Colon (tissue), 2 donors: ENCODE results near the gene TBC1D7.

Experiments used
- FAIRE-seq: peaks from 2 replicates; lab custom pipeline; 2012; peaks lifted over from hg19 to GRCh38; lab: Jason Lieb, UNC
- donor health status: control.
- donor health status: control.

The TBC1D7 gene

GRCh38 chr6:13318821-13319220, 9.5 kb downstream of the TBC1D7 start:
- FAIRE-seq, result no peak

- no peak for FAIRE-seq
Measured at GRCh38 chr6:13315896-13316295, 12.4 kb downstream of the TBC1D7 start.

GRCh38 chr6:13314806-13315205, 13.5 kb downstream of the TBC1D7 start:
- FAIRE-seq, result no peak

- FAIRE-seq, result no peak
Measured at GRCh38 chr6:13311155-13311554, 17.2 kb downstream of the TBC1D7 start.

GRCh38 chr6:13308332-13308731, 20.0 kb downstream of the TBC1D7 start:
- FAIRE-seq, result no peak

GRCh38 chr6:13307508-13307995, 20.8 kb downstream of the TBC1D7 start:
- FAIRE-seq, result no peak

GRCh38 chr6:13305791-13306190, 22.5 kb downstream of the TBC1D7 start:
- FAIRE-seq, result no peak

- no peak for FAIRE-seq
Measured at GRCh38 chr6:13305288-13305687, 23.0 kb downstream of the TBC1D7 start.

- FAIRE-seq, result no peak
Measured at GRCh38 chr6:13304580-13305260, 23.6 kb downstream of the TBC1D7 start.

- no peak for FAIRE-seq
Measured at GRCh38 chr6:13304101-13304500, 24.2 kb downstream of the TBC1D7 start.

GRCh38 chr6:13303668-13304017, 24.7 kb downstream of the TBC1D7 start:
- FAIRE-seq, result no peak

- FAIRE-seq, result no peak
Measured at GRCh38 chr6:13302751-13303667, 25.3 kb downstream of the TBC1D7 start.

GRCh38 chr6:13302291-13302690, 26.0 kb downstream of the TBC1D7 start:
- no peak for FAIRE-seq

GRCh38 chr6:13300643-13301590, 27.4 kb downstream of the TBC1D7 start:
- no peak for FAIRE-seq

GRCh38 chr6:13299918-13300317, 28.4 kb downstream of the TBC1D7 start:
- FAIRE-seq, result no peak

GRCh38 chr6:13299403-13299821, 28.9 kb downstream of the TBC1D7 start:
- FAIRE-seq, result no peak

GRCh38 chr6:13298446-13298845, 29.9 kb downstream of the TBC1D7 start:
- no peak for FAIRE-seq

- no peak for FAIRE-seq
Measured at GRCh38 chr6:13297391-13297790, 30.9 kb downstream of the TBC1D7 start.

GRCh38 chr6:13296536-13296997, 31.8 kb downstream of the TBC1D7 start:
- no peak for FAIRE-seq

- no peak for FAIRE-seq
Measured at GRCh38 chr6:13295576-13295975, 32.8 kb downstream of the TBC1D7 start.

GRCh38 chr6:13294499-13295069, 33.8 kb downstream of the TBC1D7 start:
- FAIRE-seq, result no peak

- FAIRE-seq, result no peak
Measured at GRCh38 chr6:13292774-13293173, 35.6 kb downstream of the TBC1D7 start.
